Fibroblast of upper back skin (primary cell): ENCODE results near the gene CDKN2B-AS1.
"Not testable (repeated sequence)": the region's sequence is repeated elsewhere in the genome, so short reads cannot be mapped to it uniquely, and the experiment has no call there.

Experiments used
- DNase-seq: peaks from one replicate; pipeline ENCODE4 v3.0.0-alpha.2; 2013

Gene CDKN2B-AS1

GRCh38 chr9:21994556-21995005, at the start of gene CDKN2B-AS1:
TSS of gene CDKN2B-AS1 (plus strand) at chr9:21994791.
- peak; percentile 61 for DNase-seq

- no peak for DNase-seq
Measured at GRCh38 chr9:21945606-21946005, 49.0 kb upstream of the CDKN2B-AS1 start.

- no peak for DNase-seq
Measured at GRCh38 chr9:21958833-21959232, 35.8 kb upstream of the CDKN2B-AS1 start.

GRCh38 chr9:21959268-21959667, 35.3 kb upstream of the CDKN2B-AS1 start:
- not testable (repeated sequence) for DNase-seq

- DNase-seq: no peak
Measured at GRCh38 chr9:21961569-21961968, 33.0 kb upstream of the CDKN2B-AS1 start.

- DNase-seq: no peak
Measured at GRCh38 chr9:21964925-21965385, 29.6 kb upstream of the CDKN2B-AS1 start.

GRCh38 chr9:21965401-21965951, 29.1 kb upstream of the CDKN2B-AS1 start:
- DNase-seq: peak; percentile 71

- DNase-seq: no peak
Measured at GRCh38 chr9:21966140-21966851, 28.3 kb upstream of the CDKN2B-AS1 start.

GRCh38 chr9:21967169-21967568, 27.4 kb upstream of the CDKN2B-AS1 start:
- no peak for DNase-seq

- DNase-seq: no peak
Measured at GRCh38 chr9:21967702-21968101, 26.9 kb upstream of the CDKN2B-AS1 start.

- DNase-seq: no peak
Measured at GRCh38 chr9:21968331-21969010, 26.1 kb upstream of the CDKN2B-AS1 start.

GRCh38 chr9:21969011-21969940, 25.3 kb upstream of the CDKN2B-AS1 start:
- DNase-seq: no peak

GRCh38 chr9:21969951-21970799, 24.4 kb upstream of the CDKN2B-AS1 start:
- no peak for DNase-seq

GRCh38 chr9:21970800-21971640, 23.6 kb upstream of the CDKN2B-AS1 start:
- DNase-seq: no peak

- DNase-seq: no peak
Measured at GRCh38 chr9:21972361-21972760, 22.2 kb upstream of the CDKN2B-AS1 start.

- DNase-seq: no peak
Measured at GRCh38 chr9:21974343-21974721, 20.3 kb upstream of the CDKN2B-AS1 start.

GRCh38 chr9:21974722-21975409, 19.7 kb upstream of the CDKN2B-AS1 start:
- no peak for DNase-seq

- DNase-seq: no peak
Measured at GRCh38 chr9:21976334-21976875, 18.2 kb upstream of the CDKN2B-AS1 start.

GRCh38 chr9:21982391-21982790, 12.2 kb upstream of the CDKN2B-AS1 start:
- no peak for DNase-seq
